PC-9 (cell line): ENCODE measurements around the gene COL4A2. TPM values are rescaled to one million over a fixed set of nuclear protein-coding genes. Genes with fewer than 3 reads are reported as not detected.

ENCODE experiments used
- BruUV-seq: library from RNA; stranded (reverse); fragments of 400-500 nt; replicated peaks from 2 replicates; lab custom pipeline; 2021; lab: Mats Ljungman, UMichigan
- CTCF ChIA-PET: fragments of 300-600 bp; sonication (Branson Sonifier 250); formaldehyde crosslinking; loops from one replicate; lab custom pipeline; 2022; ENCODE audit warnings: antibody characterized with exemption; lab: Charles Lee
- POLR2A ChIA-PET: fragments of 300-600 bp; sonication (Branson Sonifier 250); formaldehyde crosslinking; loops from one replicate; lab custom pipeline; 2022; ENCODE audit warnings: antibody characterized with exemption; ENCODE audit not compliant: unreplicated experiment; lab: Charles Lee
- DNase-seq, 2 experiments: peaks; one replicate each; pipeline versions ENCODE4 v3.0.0 to v3.0.0-alpha.2; 2015 to 2022; ENCODE audit warnings: mixed read lengths in 1 of 2
- H2AFZ ChIP-seq: fragments of 200-600 bp; sonication (generic); 2 replicates; pipeline ENCODE4 v1.8.1; 2017; ENCODE audit warnings: antibody characterized with exemption
- H3F3A ChIP-seq: fragments of 200-600 bp; sonication (generic); 2 replicates; pipeline ENCODE4 v1.8.1; 2017; ENCODE audit warnings: antibody characterized with exemption, mild to moderate bottlenecking, low read depth; ENCODE audit not compliant: insufficient read depth
- H3K27ac ChIP-seq: fragments of 200-600 bp; sonication (generic); 2 replicates; pipeline ENCODE4 v1.6.1; 2016; ENCODE audit warnings: mixed run types
- H3K27me3 ChIP-seq: fragments of 200-600 bp; sonication (generic); 2 replicates; pipeline ENCODE4 v1.6.1; 2016; ENCODE audit warnings: low read depth, mixed run types; ENCODE audit not compliant: insufficient read depth
- H3K36me3 ChIP-seq: fragments of 200-600 bp; sonication (generic); 2 replicates; pipeline ENCODE4 v1.6.1; 2016; ENCODE audit warnings: low read depth, mixed run types
- H3K4me1 ChIP-seq: fragments of 200-600 bp; sonication (generic); replicated peaks from 2 replicates; pipeline ENCODE4 v1.6.1; 2016; ENCODE audit warnings: mixed run types; ENCODE audit not compliant: insufficient read depth
- H3K4me2 ChIP-seq: fragments of 200-600 bp; sonication (generic); 2 replicates; pipeline ENCODE4 v1.6.1; 2017; ENCODE audit warnings: mixed run types
- H3K4me3 ChIP-seq: fragments of 200-600 bp; sonication (generic); 2 replicates; pipeline ENCODE4 v1.6.1; 2016; ENCODE audit warnings: mixed run types
- H3K79me2 ChIP-seq: fragments of 200-600 bp; sonication (generic); 2 replicates; pipeline ENCODE4 v1.6.1; 2017; ENCODE audit warnings: low read depth, mixed run types
- H3K9me2 ChIP-seq: fragments of 200-600 bp; sonication (generic); 2 replicates; pipeline ENCODE4 v1.8.1; 2017; ENCODE audit warnings: mild to moderate bottlenecking; ENCODE audit not compliant: insufficient read depth
- H3K9me3 ChIP-seq: fragments of 200-600 bp; sonication (generic); 2 replicates; pipeline ENCODE4 v1.8.1; 2016; ENCODE audit warnings: low read depth; ENCODE audit not compliant: insufficient read depth
- H4K20me1 ChIP-seq: fragments of 200-600 bp; sonication (generic); 2 replicates; pipeline ENCODE4 v1.8.1; 2017; ENCODE audit not compliant: insufficient read depth
- CTCF ChIP-seq: fragments of 200-600 bp; sonication (generic); conservative IDR thresholded peaks from 2 replicates; pipeline ENCODE4 v1.6.1; 2017; ENCODE audit warnings: mixed run types, antibody characterized with exemption, mild to moderate bottlenecking, moderate library complexity
- EZH2 ChIP-seq: fragments of 200-600 bp; sonication (generic); IDR thresholded peaks from 2 replicates; pipeline ENCODE4 v1.8.0; 2017; ENCODE audit warnings: antibody characterized with exemption, low read depth
- intact Hi-C: fragments of 100-400 bp; cut with micrococcal nuclease; formaldehyde crosslinking; loops from one replicate; pipeline ENCODE4 v1.10.0; 2022; ENCODE audit not compliant: unreplicated experiment
- total RNA-seq: library from RNA; stranded (reverse); gene quantifications from 2 replicates; pipeline ENCODE4 v1.2.3, GENCODE V29; 2021

COL4A2 gene
- total RNA-seq, 1 experiment from 2014 or later, result 1.2 TPM

- Histone ChIP-seq H4K20me1 (no peaks in the 10 kb centered on the region), H3K4me1 (peaks cover 28% of the 10 kb centered on the region), H3K27me3 (no peaks in the 10 kb centered on the region), H3F3A (peaks cover 30% of the 10 kb centered on the region), H2AFZ (no peak overlapping the region), H3K9me3 (no peaks in the 10 kb centered on the region), H3K36me3 (no peaks in the 10 kb centered on the region), H3K4me2 (no peak overlapping the region), H3K27ac (no peak overlapping the region), H3K79me2 (no peaks in the 10 kb centered on the region), H3K4me3 (no peak overlapping the region), H3K9me2 (no peaks in the 10 kb centered on the region)
- intact Hi-C loops, result no loop called here
- no peak for DNase-seq
- TF ChIP-seq CTCF, result no peak
- no peak for TF ChIP-seq EZH2
- no TSS peak for BruUV-seq
- CTCF ChIA-PET, result no interaction called here
- POLR2A ChIA-PET, result no interaction called here
Measured at GRCh38 chr13:110351636-110352420, 44.7 kb downstream of the COL4A2 start.

GRCh38 chr13:110352735-110353134, 45.7 kb downstream of the COL4A2 start:
- no TSS peak for BruUV-seq
- no peaks in the 10 kb centered on the region for H3K9me2 ChIP-seq
- intact Hi-C loops, result no loop called here
- no peaks in the 10 kb centered on the region for H3K79me2 ChIP-seq
- H3K9me3 ChIP-seq, result no peaks in the 10 kb centered on the region
- no peaks in the 10 kb centered on the region for H3K27me3 ChIP-seq
- no peak overlapping the region for H2AFZ ChIP-seq
- H3K36me3 ChIP-seq, result no peaks in the 10 kb centered on the region
- ChIA-PET POLR2A (no interaction called here), CTCF (no interaction called here)
- H4K20me1 ChIP-seq, result no peaks in the 10 kb centered on the region
- H3F3A ChIP-seq, result peaks cover 21% of the 10 kb centered on the region
- no peak overlapping the region for H3K4me2 ChIP-seq
- TF ChIP-seq EZH2, result no peak
- TF ChIP-seq CTCF, result no peak; the same call in 1 of the 2 replicates
- peaks cover 19% of the 10 kb centered on the region for H3K4me1 ChIP-seq
- H3K4me3 ChIP-seq, result no peak overlapping the region
- no peak overlapping the region for H3K27ac ChIP-seq
- no peak for DNase-seq

GRCh38 chr13:110353339-110353977, 46.4 kb downstream of the COL4A2 start:
- no peak overlapping the region for H2AFZ ChIP-seq
- TF ChIP-seq EZH2 (no peak), CTCF (no peak)
- POLR2A ChIA-PET, result no interaction called here
- intact Hi-C loops, result no loop called here
- H3K79me2 ChIP-seq, result no peaks in the 10 kb centered on the region
- peaks cover 11% of the 10 kb centered on the region for H3K4me1 ChIP-seq
- H3F3A ChIP-seq, result peaks cover 14% of the 10 kb centered on the region
- H3K4me3 ChIP-seq, result no peak overlapping the region
- H3K27ac ChIP-seq, result no peak overlapping the region
- H3K27me3 ChIP-seq, result no peaks in the 10 kb centered on the region
- BruUV-seq, result no TSS peak
- CTCF ChIA-PET, result no interaction called here
- H3K4me2 ChIP-seq, result no peak overlapping the region
- H3K36me3 ChIP-seq, result no peaks in the 10 kb centered on the region
- no peaks in the 10 kb centered on the region for H3K9me3 ChIP-seq
- H4K20me1 ChIP-seq, result no peaks in the 10 kb centered on the region
- H3K9me2 ChIP-seq, result no peaks in the 10 kb centered on the region
- no peak for DNase-seq
